Keratinocyte (primary cell): ENCODE data around the gene GRB10.

Experiments
- EZH2 ChIP-seq: IDR thresholded peaks from one replicate; pipeline ENCODE4 v1.6.1; 2012; ENCODE audit warnings: inconsistent platforms, mild to moderate bottlenecking, low read length, moderate library complexity
- TF ChIP-seq, protein P1 (sequence below), 3 experiments: IDR thresholded peaks in 1 of 3; conservative IDR thresholded peaks in 1 of 3; optimal IDR thresholded peaks in 1 of 3; 2 replicates in 2 of 3; 3 replicates in 1 of 3; pipeline versions ENCODE3 to v1.5.1; 2011; ENCODE audit warnings: low read length in 3 of 3, mild to moderate bottlenecking in 3 of 3, moderate library complexity in 2 of 3, control low read depth in 1 of 3, inconsistent platforms in 1 of 3; ENCODE audit not compliant: insufficient read depth in 2 of 3; ENCODE audit errors: extremely low read depth in 1 of 3

DNA sequence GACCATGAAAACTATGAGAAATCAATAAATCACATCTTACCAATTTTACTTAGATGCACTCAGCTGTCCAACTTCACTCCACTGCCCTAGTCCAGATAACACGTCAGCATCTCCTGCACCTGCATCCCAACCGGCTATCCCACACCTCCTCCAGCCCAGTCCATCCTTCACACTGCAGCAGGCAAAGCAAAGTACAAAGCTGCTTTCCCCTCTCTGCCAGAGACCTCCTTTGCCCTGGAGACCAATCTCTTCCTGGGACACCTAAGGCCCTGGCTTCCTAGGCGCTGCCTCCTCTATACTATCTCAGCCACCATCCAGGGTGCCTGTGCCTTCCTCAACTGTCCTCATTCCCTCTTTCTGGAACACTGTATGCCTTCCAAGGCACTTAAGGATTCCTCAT lies 127.2 kb downstream of the GRB10 start:
- TF ChIP-seq, protein P1, sequence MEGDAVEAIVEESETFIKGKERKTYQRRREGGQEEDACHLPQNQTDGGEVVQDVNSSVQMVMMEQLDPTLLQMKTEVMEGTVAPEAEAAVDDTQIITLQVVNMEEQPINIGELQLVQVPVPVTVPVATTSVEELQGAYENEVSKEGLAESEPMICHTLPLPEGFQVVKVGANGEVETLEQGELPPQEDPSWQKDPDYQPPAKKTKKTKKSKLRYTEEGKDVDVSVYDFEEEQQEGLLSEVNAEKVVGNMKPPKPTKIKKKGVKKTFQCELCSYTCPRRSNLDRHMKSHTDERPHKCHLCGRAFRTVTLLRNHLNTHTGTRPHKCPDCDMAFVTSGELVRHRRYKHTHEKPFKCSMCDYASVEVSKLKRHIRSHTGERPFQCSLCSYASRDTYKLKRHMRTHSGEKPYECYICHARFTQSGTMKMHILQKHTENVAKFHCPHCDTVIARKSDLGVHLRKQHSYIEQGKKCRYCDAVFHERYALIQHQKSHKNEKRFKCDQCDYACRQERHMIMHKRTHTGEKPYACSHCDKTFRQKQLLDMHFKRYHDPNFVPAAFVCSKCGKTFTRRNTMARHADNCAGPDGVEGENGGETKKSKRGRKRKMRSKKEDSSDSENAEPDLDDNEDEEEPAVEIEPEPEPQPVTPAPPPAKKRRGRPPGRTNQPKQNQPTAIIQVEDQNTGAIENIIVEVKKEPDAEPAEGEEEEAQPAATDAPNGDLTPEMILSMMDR (optimal IDR thresholded peaks at IDR 0.05 in 1 of 3, IDR thresholded peaks at IDR 0.05 in 1 of 3, conservative IDR thresholded peaks at IDR 0.05 in 1 of 3; ENCODE audit: extremely low read depth in 1 of 3, insufficient read depth in 2 of 3, low read length in 3 of 3): no peak
- no peak for TF ChIP-seq EZH2
